Measurements from ENCODE around the gene ABCA1. TPM values are rescaled to one million over a fixed set of nuclear protein-coding genes. Genes with fewer than 3 reads are reported as not detected.

The ABCA1 gene
- total RNA-seq, 2 experiments from 2014 or later = 1.4 to 2.0 TPM

DNA sequence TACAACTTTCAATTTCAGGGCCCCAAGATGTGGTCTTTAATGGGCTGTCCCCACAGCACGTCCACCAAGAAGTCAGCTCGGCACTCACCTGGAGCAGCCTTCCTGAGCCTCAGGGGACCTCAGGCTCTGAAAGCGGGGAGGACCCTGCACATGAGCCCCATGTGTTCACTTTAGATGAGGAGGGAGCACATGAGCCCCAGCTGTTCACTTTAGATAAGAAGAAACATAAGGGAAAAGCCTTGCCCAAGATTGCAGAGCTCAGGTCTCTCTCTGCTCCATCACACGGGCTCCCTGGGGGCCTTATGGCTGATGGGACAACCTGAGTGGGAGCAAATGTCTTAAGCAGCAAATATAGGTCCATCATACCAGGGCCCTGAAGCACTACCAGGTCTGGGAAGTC is 107.6 kb downstream of the ABCA1 start:
- no peaks in the 10 kb centered on the region for H3K36me3 Mint-ChIP-seq
- H3K9me3 Mint-ChIP-seq = no peaks in the 10 kb centered on the region
- H3K27me3 Mint-ChIP-seq = peaks cover 2% of the 10 kb centered on the region
- no peak overlapping the region for H3K4me3 Mint-ChIP-seq
- POLR2A ChIA-PET = no interaction called here
- ATAC-seq (ENCODE audit: low read depth) (no peak), DNase-seq (no peak)
- no peak overlapping the region for H3K27ac Mint-ChIP-seq
- H3K4me1 Mint-ChIP-seq = no peaks in the 10 kb centered on the region

DNA sequence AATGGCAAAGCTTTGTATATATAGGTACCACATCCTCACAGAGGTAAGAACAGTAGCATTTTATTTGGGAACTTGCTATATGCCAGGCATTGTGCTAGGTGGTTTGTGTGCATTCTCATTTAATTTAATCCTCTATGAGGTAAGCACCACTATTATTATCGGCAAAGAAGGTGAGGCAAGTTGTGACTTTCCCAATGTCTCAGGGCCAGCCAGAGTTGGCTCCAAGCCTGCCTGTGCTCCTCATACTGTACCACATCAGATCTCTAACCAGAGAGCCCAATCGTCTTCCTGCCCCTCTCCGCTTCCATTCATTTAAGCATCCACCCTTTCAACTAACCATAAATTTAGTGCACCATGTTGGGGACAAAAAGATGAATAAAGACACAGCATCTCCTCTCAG is 108.9 kb downstream of the ABCA1 start:
- ATAC-seq (ENCODE audit: low read depth) = no peak
- no peak overlapping the region for H3K27ac Mint-ChIP-seq
- H3K27me3 Mint-ChIP-seq = peaks cover under 1% of the 10 kb centered on the region

DNA sequence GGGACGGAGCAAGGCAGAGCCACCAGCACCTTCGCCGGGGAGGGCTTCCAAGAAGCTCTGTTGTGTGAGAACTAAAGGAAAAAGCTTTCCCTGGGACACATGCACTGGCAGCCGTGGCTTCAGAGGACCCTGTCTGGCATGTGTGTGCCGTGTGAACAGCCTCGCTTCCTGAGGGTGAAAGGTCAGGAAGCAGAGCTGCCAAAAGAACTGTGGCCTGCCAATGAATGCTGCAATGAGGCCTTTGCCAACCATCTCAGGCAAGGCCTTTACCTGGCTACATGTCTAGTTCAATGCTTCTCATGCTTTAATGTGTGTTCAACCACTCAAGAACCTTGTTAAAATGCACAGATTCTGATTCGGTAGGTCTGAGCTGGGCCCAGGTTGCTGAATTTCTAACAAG is 110.5 kb downstream of the ABCA1 start:
- no peak for DNase-seq
- H3K36me3 Mint-ChIP-seq = no peaks in the 10 kb centered on the region
- H3K9me3 Mint-ChIP-seq = no peaks in the 10 kb centered on the region
- no peaks in the 10 kb centered on the region for H3K4me1 Mint-ChIP-seq
- ATAC-seq (ENCODE audit: low read depth) = no peak
- no peaks in the 10 kb centered on the region for H3K27me3 Mint-ChIP-seq
- POLR2A ChIA-PET = no interaction called here
- H3K4me3 Mint-ChIP-seq = no peak overlapping the region
- H3K27ac Mint-ChIP-seq = no peak overlapping the region

More for the DNA sequence above, 108.9 kb downstream of the ABCA1 start:
- no peak for DNase-seq
- H3K36me3 Mint-ChIP-seq = no peaks in the 10 kb centered on the region
- POLR2A ChIA-PET = no interaction called here
- no peaks in the 10 kb centered on the region for H3K4me1 Mint-ChIP-seq
- H3K4me3 Mint-ChIP-seq = no peak overlapping the region
- H3K9me3 Mint-ChIP-seq = no peaks in the 10 kb centered on the region

DNA sequence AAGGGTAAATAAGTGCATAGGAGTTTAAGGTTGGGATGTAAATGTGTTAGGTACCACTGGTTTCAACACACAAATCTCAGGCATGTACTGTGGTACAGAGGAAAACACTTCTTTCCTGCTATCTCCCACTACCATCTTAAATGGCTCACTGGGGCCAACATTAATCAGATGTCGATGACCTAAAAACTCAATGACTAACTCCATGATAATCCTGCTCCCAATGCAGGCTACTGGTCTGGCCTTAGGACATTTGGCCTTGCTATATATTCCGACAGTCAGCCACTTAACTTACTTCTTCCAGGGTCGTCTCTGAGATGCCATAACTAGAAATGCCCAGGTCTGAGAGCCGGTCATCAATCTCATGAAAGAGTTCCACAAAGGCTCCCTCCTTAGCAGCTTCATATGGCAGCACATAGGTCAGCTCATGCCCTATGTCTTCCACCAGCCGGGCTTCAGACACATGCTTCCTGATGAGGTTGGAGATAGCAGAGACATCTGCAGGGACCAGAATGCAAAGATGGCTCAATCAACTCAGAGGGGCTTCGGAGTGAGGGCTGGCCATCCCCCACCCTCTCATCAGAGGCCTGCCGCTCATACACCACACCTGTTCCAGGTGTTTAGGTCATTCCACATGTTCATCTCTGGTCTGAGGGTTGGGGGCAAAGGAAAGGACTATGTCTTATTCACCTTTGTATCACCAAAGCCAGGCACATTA is 111.9 kb downstream of the ABCA1 start:
- ATAC-seq (ENCODE audit: low read depth) = no peak
- H3K4me1 Mint-ChIP-seq = no peaks in the 10 kb centered on the region
- DNase-seq = no peak
- no peaks in the 10 kb centered on the region for H3K9me3 Mint-ChIP-seq
- no peak overlapping the region for H3K4me3 Mint-ChIP-seq
- no peaks in the 10 kb centered on the region for H3K27me3 Mint-ChIP-seq
- no peak overlapping the region for H3K27ac Mint-ChIP-seq
- POLR2A ChIA-PET = no interaction called here
- H3K36me3 Mint-ChIP-seq = no peaks in the 10 kb centered on the region

DNA sequence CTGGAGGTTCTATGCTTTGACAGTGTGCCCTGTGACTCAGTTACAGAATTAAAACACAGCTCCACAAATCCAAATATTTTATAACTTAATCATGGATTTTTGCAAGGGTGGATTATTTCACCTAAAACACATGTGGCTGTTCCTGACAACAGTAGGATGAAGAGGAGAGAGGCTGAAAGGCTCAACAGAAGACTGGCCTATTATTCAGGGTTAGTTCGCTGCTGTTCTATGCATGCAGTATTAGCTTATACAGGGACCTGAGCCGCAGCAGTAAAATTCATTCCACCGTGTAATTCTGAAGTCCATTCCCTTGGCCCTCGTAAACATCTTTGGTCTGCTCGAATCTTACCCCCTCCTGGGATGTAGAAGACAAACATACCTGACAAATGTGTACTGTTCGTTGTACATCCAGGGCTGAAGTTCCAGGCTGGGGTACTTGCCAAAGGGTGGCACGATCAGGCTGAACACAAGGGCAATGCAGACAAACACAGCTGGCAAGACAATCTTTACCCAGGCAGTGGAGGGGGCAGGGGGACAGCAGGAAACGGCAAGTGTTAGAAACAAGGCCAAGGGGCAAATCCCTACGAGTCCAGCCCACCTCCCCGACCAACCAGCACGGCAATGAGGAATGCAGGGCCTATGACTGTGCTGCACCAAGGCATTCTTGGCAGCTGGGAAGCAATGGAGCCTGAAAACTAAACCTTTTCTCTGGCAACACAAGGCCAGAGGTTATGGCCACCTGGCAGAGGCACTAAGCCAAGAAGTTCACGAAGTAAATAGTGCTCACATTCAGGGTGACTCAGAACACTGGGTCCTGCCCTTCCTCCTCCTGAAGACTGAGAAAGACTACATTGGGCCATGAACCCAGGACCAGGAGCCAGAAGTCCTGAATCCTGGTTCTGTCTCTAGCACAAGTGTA is 117.3 kb downstream of the ABCA1 start:
- Mint-ChIP-seq H3K9me3 (no peaks in the 10 kb centered on the region), H3K36me3 (no peaks in the 10 kb centered on the region), H3K4me1 (no peaks in the 10 kb centered on the region), H3K27ac (no peak overlapping the region), H3K4me3 (no peak overlapping the region), H3K27me3 (no peaks in the 10 kb centered on the region)
- no peak for ATAC-seq (ENCODE audit: low read depth)
- POLR2A ChIA-PET = no interaction called here
- no peak for DNase-seq

DNA sequence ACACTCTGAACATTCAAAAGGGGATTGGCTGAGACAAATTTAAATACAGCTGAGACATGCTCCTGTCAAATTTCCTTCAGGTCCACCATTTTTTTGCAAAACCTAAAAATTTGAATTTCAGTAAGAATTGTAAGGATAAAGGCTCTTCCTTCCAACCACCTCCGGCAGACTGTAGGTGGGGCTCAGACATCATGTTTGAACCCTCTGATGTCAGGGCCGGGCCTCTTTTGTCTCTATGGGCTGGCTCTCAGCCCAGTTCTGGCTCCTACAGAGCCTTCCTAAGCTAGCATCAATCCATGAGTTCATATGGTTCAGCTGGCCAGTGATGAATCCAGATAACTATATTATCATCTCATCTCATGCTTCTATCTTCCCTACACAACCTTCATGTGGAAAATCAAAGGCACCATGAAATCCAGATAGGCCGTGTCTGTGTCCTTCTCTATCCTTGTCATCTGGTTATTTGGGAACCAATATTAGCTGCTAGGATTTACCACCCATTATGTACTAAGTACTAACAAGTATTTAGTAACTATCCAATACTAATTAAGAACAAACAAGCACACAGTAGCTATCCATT is 119.8 kb downstream of the ABCA1 start:
- no peaks in the 10 kb centered on the region for H3K36me3 Mint-ChIP-seq
- POLR2A ChIA-PET = no interaction called here
- DNase-seq (no peak), ATAC-seq (ENCODE audit: low read depth) (no peak)
- H3K9me3 Mint-ChIP-seq = no peaks in the 10 kb centered on the region
- no peaks in the 10 kb centered on the region for H3K27me3 Mint-ChIP-seq
- no peaks in the 10 kb centered on the region for H3K4me1 Mint-ChIP-seq
- H3K4me3 Mint-ChIP-seq = no peak overlapping the region
- H3K27ac Mint-ChIP-seq = no peak overlapping the region

DNA sequence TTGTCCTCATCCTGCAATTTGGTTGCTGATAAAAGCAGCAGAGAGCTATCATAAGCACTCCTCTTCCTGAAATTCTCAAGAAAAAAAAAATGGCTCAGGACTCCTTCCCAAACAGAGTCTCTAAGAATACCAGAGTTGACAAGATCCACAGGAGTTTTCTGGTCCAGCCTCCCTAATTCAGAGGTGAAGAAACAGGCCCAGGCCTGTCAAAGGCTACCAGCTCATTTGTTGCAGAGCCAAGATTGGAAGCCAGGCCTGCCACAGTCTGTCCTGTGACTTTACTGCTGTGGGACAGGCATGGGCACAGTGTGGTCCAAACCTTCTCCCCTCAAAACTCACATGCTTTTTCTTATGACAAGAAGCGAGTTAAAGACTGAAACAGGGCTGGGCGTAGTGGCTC is 122.5 kb downstream of the ABCA1 start:
- H3K4me3 Mint-ChIP-seq = no peak overlapping the region
- no peaks in the 10 kb centered on the region for H3K4me1 Mint-ChIP-seq
- DNase-seq (no peak), ATAC-seq (ENCODE audit: low read depth) (no peak)
- POLR2A ChIA-PET = no interaction called here
- no peaks in the 10 kb centered on the region for H3K36me3 Mint-ChIP-seq
- no peak overlapping the region for H3K27ac Mint-ChIP-seq
- no peaks in the 10 kb centered on the region for H3K27me3 Mint-ChIP-seq
- H3K9me3 Mint-ChIP-seq = no peaks in the 10 kb centered on the region

DNA sequence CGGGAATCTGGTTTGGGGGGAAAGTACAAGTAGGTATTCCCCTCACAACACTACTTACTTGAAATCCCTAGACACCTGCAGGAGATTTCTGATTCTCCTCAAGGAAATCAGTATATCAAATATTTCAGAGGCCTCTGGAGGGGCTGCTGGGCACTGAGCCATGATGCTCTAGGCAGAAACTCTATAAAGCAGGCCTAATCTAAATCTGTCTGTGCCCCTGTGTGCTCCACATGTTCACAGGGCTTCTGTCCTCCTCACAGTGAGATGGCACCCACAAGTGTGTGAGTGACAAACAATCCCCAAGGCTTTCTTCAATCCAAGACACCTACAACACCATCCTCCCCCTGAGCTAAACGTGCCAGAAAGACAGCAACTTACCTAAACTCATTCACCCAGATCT is 125.0 kb downstream of the ABCA1 start:
- Mint-ChIP-seq H3K4me1 (no peaks in the 10 kb centered on the region), H3K9me3 (no peaks in the 10 kb centered on the region), H3K36me3 (no peaks in the 10 kb centered on the region), H3K27me3 (no peaks in the 10 kb centered on the region), H3K27ac (no peak overlapping the region), H3K4me3 (no peak overlapping the region)
- ATAC-seq (ENCODE audit: low read depth) (no peak), DNase-seq (no peak)
- POLR2A ChIA-PET = no interaction called here

DNA sequence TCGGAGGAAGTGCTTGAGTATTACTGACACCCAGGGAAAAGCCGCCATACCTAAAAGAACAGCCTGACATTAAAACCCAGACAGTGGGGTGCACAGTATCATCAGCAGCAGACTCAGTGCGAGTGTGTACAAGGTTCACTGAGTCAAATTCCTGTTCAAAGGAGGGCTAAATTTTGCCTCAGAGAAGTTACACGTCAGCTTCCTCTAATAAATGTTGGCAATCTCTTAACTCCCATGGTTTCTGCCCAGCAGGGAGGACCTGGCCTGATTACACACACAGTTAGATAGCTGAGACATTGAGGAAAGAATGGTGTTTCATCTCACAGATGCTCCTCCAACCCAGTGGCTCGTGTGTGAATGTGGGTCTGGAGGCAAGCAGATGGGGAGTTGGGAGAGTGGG is 125.8 kb downstream of the ABCA1 start:
- POLR2A ChIA-PET = no interaction called here
- H3K4me1 Mint-ChIP-seq = no peaks in the 10 kb centered on the region
- no peak for ATAC-seq (ENCODE audit: low read depth)

DNA sequence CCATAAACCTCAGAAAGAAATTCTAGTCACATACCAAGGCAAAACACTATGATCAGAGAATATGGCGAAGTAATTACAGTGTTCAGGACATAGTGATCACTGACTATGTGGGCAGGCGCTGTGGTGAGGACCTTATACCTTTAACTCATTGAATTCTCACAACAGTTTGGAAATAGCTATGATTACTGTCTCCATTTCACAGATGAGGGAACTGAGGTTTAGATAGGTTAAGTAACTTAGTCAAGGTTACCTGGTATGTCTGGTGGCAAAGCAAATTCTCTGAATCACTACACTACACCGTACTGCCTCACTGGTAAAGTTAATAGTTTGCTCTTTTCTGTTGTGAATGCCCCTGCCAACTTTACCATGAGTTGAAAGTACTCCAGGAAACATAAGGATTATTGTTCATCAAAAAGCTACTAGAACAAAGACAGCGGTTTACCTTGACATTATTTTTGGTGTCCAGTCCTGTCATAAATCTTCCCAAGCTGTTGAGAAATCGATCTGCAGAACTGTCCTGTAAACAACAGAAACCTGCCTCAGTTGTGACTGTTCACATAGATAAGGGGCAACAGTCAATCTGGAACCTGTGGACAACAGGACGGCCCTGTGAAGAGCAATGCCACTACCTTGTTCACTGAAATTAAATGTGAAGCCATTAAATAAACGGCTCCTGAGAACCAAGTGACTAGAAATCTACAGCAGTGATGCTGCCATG is 127.7 kb downstream of the ABCA1 start:
- no peaks in the 10 kb centered on the region for H3K36me3 Mint-ChIP-seq
- POLR2A ChIA-PET = interaction anchor here (0.6 kb wide), 1 partner anchor 185 kb away, joined by 4 read pairs; no protein-coding TSS in a partner anchor

More for the DNA sequence above, 125.8 kb downstream of the ABCA1 start:
- no peak for DNase-seq
- Mint-ChIP-seq H3K27ac (no peak overlapping the region), H3K36me3 (no peaks in the 10 kb centered on the region), H3K9me3 (no peaks in the 10 kb centered on the region), H3K27me3 (no peaks in the 10 kb centered on the region), H3K4me3 (no peak overlapping the region)

DNA sequence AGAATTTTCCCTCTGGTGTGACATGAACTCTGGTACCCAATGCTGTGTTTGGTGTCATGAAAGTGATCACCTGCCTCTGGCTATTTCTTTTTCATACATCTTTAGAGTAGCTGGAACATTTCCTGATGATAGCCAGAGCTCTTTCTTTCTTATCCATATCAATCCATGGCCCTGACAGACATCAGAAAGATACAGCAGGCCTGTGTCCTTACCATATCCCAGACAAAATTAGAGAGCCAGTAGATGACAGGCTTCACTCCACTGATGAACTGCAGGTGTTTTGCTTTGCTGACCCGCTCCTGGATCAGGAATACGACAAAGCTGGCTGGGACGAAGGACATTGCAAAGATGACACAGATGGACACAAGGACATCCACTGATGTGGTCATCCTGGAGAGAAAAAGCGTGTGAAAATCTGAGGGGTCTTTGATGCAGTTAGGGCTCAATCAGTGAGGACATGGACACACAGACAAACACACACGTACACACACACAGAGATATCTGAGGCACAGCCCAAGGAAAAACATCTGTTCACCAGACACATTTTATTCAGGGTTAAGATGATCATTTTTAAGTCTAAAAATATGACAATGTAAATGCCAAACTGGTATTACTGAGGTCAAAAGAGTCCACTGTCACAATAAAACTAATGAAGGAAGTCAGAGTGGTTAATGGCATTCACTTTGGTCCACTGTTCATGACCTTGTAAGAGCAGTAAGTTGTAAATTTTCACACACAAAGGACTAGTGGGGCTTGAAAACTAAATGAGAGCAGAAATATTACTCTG is 129.6 kb downstream of the ABCA1 start:
- Mint-ChIP-seq H3K27ac (no peak overlapping the region), H3K4me1 (no peaks in the 10 kb centered on the region), H3K36me3 (no peaks in the 10 kb centered on the region), H3K9me3 (no peaks in the 10 kb centered on the region), H3K4me3 (no peak overlapping the region), H3K27me3 (no peaks in the 10 kb centered on the region)
- POLR2A ChIA-PET = no interaction called here
- DNase-seq (no peak), ATAC-seq (ENCODE audit: low read depth) (no peak)

More for the DNA sequence above, 127.7 kb downstream of the ABCA1 start:
- H3K27me3 Mint-ChIP-seq = no peaks in the 10 kb centered on the region
- H3K27ac Mint-ChIP-seq = no peak overlapping the region
- DNase-seq (no peak), ATAC-seq (ENCODE audit: low read depth) (no peak)
- no peak overlapping the region for H3K4me3 Mint-ChIP-seq
- H3K9me3 Mint-ChIP-seq = no peaks in the 10 kb centered on the region
- H3K4me1 Mint-ChIP-seq = no peaks in the 10 kb centered on the region

DNA sequence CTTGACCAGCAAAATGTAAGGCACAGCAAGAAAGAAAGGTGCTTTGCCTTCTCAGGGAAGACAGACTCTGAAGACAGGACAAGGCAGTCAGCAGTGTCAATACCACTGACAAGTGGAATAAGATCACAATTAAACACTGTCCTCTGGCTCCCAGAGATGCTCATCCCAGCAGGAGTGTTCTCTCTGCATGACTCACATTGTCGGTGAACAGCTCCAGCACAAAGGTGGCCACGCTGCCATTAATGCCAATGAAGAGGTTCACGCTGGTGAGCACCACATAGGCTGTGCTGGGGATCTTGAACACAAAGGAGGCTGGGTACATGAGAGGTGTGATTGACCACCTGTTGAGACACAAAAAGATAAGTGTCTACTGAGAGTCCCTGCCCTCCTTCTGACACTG is 132.1 kb downstream of the ABCA1 start:
- Mint-ChIP-seq H3K36me3 (no peaks in the 10 kb centered on the region), H3K27me3 (no peaks in the 10 kb centered on the region), H3K4me1 (no peaks in the 10 kb centered on the region), H3K27ac (no peak overlapping the region), H3K4me3 (no peak overlapping the region), H3K9me3 (no peaks in the 10 kb centered on the region)
- no peak for DNase-seq
- POLR2A ChIA-PET = no interaction called here
- no peak for ATAC-seq (ENCODE audit: low read depth)

DNA sequence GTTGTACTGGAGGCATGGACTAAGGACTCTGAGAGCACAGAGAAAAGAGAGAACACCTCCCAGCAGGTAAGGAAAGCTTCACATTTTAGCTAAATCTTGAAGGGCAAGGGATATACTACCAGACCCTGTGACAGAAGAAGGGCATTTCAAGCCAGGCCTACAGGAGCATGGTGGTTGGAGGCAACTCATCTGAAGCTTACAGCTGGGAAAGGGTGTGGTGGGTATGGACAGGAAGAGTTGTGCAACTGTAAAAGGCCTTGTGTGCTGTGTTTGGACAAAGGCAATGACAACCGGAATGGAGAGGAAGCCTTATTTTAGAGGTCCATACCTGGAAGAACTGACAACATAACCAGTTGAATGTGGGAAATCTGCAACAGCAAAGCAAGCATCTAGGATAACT is 132.9 kb downstream of the ABCA1 start:
- H3K4me3 Mint-ChIP-seq = no peak overlapping the region
- H3K27me3 Mint-ChIP-seq = no peaks in the 10 kb centered on the region
- no peaks in the 10 kb centered on the region for H3K36me3 Mint-ChIP-seq
- ATAC-seq (ENCODE audit: low read depth) = no peak
- no peaks in the 10 kb centered on the region for H3K4me1 Mint-ChIP-seq
- no peaks in the 10 kb centered on the region for H3K9me3 Mint-ChIP-seq
- no peak overlapping the region for H3K27ac Mint-ChIP-seq
- POLR2A ChIA-PET = no interaction called here
- DNase-seq = no peak
